NCI-H1694 treated with DMSO at 0.1 percent for 48 hours (cell line): ENCODE data around the gene SUSD6.

Source experiments
- DNase-seq: peaks from one replicate; lab custom pipeline; 2025; lab: John Stamatoyannopoulos, UW

The SUSD6 gene

GRCh38 chr14:69672356-69672755 lies 61.0 kb downstream of the SUSD6 start:
- DNase-seq: no peak

DNA sequence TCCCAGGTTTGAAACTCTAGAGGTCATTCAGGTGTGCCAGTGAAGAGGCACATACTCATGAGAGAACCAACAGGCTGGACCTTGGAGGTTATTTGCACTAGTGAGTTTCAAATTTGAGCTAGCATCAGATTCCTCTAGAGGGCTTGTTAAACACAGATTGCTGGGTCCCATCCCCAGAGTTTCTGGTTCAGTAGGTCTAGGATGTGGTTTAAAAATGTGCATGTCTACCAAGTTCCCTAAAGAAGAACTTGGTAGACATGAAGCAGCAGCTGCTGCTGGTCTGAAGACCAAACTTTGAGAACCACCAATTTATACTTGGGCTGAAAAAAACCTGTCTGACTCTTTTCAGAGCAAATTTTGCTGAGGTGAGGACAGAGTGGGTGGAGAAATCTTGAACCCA lies 61.7 kb downstream of the SUSD6 start:
- DNase-seq: no peak

DNA sequence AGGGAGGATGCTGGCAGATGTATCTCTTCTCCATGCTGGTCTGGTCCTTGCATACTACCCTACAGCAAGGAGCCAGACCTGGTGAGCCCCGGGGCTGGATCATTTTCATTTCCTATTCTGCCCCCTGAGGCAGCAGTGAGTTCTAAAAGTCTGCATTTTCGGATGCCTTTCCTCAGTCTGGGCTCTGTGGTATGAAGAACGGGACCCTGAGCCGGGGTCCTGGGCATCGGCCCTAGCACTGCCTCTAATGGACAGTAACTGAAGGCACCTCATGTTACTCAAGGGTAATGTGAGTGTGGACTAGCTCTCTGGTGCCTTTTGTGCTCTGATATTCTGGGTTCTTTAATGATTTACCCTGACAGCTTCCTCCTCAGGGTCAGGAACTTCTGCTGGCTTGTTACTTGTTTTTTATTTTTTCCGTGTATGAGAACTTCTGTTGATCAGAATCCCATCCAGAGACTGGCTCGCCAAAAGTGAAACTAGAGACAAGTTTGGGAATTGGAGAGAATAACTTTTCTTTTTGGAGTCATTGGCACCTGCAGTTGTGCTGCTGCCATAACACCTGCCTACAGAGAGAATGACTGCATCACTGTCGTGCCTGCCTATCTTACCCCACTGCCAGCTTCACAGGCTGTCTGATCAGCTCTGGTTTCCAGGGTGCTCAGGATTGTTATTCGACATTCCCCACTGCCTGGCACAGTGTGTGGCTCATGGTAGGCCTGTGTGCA lies 62.3 kb downstream of the SUSD6 start:
- DNase-seq: no peak

- no peak for DNase-seq
These were observed 63.3 kb downstream of the SUSD6 start for GRCh38 chr14:69674546-69675244.

- no peak for DNase-seq
These were observed 63.8 kb downstream of the SUSD6 start for GRCh38 chr14:69675245-69675583.

- DNase-seq: no peak
These were observed 64.6 kb downstream of the SUSD6 start for GRCh38 chr14:69675877-69676416.

DNA sequence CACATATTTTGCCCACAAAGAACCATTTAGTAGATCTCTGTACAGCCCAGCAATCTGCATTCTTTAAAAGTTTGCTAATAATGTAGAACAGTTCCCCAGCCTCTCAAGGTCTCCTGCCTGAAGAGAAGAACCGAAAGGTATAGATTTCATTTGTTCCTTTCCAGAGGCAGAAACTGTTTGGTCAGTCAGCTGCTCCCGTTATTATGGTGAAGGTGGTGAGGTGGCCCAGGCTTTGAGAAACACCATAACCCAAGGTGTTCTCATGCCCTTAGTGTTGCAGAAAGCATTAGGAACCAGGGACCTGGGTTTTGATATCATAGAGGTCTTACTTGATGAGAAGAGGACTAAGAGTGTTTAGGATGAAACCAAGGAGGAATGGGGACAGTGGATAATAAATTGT lies 65.3 kb downstream of the SUSD6 start:
- DNase-seq: no peak

DNA sequence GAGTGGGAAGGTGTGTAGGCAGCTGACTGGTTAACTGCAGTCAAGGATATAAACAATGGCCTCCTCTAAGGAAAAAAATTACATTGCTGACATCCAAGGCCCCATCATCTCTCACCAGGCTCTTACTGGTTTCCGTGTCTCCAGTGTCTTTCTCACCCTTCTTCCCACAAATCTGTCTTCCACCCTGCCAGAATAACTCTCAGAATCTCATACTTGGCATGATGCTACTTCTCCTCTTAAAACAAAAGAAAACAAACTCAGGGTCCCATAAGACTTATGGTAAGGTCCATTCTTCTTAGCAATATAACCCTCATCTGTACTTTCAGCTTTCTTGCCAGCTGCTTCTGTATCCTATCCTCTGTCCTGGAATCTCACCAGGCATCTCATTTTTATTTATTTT lies 68.9 kb downstream of the SUSD6 start:
- DNase-seq: no peak

- no peak for DNase-seq
These were observed 70.7 kb downstream of the SUSD6 start for GRCh38 chr14:69682136-69682535.

- DNase-seq: no peak
These were observed 71.3 kb downstream of the SUSD6 start for GRCh38 chr14:69682621-69683263.

DNA sequence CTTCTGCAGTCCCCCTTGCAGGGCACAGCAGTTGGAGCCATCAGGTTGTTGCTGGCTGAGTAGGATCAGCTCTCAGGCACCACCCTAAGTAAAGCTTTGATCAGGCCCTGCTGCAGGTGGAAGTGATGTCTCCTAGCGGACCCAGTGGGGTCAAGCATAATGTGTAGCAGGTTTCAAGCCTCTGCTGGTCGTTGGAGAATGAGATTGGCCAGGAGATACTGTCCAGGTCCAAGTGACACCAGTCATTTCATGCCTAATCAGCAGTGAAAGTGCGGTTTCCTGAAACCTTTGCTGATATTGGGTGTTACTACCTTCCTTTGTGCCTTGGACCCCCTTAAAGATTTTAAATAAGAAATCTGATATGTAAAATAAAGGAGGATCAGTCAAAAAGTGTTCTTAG lies 72.6 kb downstream of the SUSD6 start:
- no peak for DNase-seq

GRCh38 chr14:69684461-69685217 lies 73.2 kb downstream of the SUSD6 start:
- DNase-seq: no peak

GRCh38 chr14:69685218-69685616 lies 73.8 kb downstream of the SUSD6 start:
- DNase-seq: no peak

GRCh38 chr14:69685716-69686115 lies 74.3 kb downstream of the SUSD6 start:
- peak; percentile 88 for DNase-seq

DNA sequence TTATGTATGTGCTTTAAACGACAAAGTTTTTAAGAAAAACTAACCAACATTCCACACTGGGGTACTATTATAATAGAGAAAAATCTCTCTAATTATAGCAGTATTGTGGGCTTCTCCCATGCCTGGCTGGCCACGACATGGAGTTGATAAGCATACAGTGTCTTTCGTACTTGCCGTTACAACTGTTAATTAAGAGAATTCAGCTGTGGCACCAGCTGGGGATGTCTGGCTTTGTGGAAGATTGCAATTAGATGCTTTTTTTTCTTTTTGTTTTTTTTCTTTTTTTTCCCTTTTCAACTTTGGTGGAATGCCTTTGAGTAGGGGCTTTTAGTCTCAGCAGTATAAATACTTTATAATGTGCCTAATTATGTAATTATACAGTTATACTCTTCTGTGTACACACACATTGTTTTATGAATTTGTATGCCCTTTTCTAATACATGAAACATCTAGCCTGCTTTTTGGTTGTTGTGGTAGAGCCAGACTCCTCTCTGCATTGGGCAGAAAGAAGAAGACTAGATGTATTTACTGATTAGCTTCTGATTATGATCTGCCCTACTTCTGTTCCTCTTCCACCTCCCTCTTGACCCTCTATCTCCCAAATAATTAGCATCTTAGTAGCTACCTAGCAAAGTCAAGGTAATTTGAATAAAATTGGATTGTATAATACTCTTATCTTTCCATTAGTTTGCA lies 76.4 kb downstream of the SUSD6 start:
- DNase-seq: peak; percentile 95

GRCh38 chr14:69688299-69688649 lies 76.9 kb downstream of the SUSD6 start:
- no peak for DNase-seq

- no peak for DNase-seq
These were observed 78.6 kb downstream of the SUSD6 start for GRCh38 chr14:69690042-69690441.

DNA sequence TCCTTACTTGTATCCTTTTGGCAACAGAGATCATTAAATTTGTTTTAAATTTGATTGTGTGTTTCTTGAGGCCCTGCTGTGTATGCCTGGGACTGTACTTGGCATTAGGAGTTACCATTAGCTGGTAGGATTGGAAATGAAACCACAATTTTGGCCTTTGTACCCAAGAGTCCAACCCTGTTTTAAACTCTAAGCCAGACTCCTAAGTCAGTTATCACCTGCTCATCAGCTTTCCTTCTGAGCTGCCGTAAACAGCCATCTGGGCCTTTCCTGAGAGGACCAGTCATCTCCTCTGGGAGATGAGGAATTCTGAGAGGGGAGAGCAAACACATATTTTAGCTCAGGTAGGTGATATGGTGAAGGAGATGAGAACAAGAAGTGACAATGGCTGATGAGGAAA lies 81.2 kb downstream of the SUSD6 start:
- DNase-seq: peak; percentile 83

DNA sequence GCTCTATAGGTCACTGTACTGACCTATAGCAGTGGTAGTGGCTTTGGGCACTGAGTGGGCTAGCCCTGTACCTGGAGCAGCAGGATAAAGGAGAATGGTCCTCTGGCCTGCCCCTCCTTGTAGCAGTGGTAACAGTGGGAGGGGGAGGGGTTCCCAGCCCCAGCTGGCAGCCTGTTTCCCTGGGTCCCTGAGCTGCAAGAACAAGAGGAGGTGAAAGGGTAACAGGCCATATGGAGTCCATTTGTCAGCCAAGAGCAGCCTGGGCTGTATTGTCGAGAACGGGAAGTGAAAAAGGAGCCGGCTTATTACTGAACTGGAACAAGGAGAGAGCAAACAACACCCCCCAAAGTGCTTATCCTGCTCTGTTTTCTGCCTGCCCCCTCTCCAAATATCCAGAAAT lies 81.7 kb downstream of the SUSD6 start:
- peak; percentile 96 for DNase-seq

DNA sequence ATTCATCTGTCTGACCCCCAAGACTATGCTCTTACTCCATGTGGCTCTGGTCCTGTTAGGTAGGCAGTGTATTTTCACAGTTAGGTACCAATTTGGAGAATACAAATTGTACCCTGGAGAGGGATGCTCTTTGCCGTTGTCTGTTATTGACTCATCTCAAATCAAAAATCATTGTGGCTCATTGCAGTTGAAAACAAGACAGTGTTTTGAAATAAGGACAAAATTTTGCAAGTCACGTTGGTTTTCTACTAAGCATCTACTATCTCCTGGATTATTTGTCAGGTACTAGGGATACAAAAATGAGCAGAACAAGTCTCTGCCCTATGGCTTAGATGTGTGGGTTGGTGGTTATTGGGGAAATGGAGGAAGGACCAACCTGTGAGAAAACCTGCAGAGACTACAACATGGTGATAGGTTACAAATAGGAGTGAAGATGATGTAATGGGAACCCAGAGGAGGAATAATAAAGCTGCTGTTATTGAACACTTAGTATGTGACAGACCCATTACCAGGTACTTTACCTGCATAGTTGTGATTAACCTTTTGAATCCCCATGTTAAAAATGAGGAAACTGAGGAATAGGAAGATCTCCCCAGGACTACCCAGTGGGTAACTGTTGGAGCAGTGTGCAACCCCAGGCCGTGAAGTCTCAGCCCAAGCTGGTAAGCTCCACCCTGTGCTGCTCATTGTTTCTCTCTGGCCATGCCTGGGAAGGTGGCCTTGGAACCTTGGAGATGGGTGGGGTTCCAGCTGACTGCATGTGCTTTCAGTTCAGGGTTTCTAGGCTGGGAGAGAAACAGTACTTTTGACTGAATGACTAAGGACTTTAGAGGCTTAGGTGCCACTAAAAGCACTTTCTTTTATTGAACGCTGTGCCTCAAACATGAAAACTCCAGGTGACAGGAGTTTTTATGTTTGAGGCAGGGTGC lies 82.7 kb downstream of the SUSD6 start:
- DNase-seq: no peak
